PFSK-1 (cell line): ENCODE results near the gene SCML1.

Experiments used
- FOXP2 ChIP-seq: optimal IDR thresholded peaks from 2 replicates; pipeline ENCODE3; 2011; ENCODE audit warnings: borderline replicate concordance, control low read depth, inconsistent platforms; ENCODE audit not compliant: insufficient read depth; ENCODE audit errors: extremely low read length, extremely low read depth
- POLR2AphosphoS5 ChIP-seq: IDR thresholded peaks from 2 replicates; pipeline ENCODE4 v1.6.1; 2012; ENCODE audit warnings: low read depth, mild to moderate bottlenecking, control low read depth, low read length, moderate library complexity
- REST ChIP-seq, 2 experiments: IDR thresholded peaks; 2 replicates each; pipeline versions ENCODE4 v1.6.1 to v1.8.0; 2011 to 2012; ENCODE audit warnings: low read depth in 2 of 2, low read length in 2 of 2, control low read depth in 1 of 2, inconsistent platforms in 1 of 2, mild to moderate bottlenecking in 1 of 2, moderate library complexity in 1 of 2; ENCODE audit not compliant: insufficient read depth in 1 of 2
- SIN3A ChIP-seq: IDR thresholded peaks from 2 replicates; pipeline ENCODE4 v1.6.1; 2012; ENCODE audit warnings: mild to moderate bottlenecking, low read length, moderate library complexity, borderline replicate concordance; ENCODE audit not compliant: insufficient read depth
- TAF1 ChIP-seq: IDR thresholded peaks from 2 replicates; pipeline ENCODE4 v1.6.1; 2012; ENCODE audit warnings: low read length, control low read depth, borderline replicate concordance; ENCODE audit not compliant: insufficient read depth

- TF ChIP-seq TAF1, result no peak
- TF ChIP-seq REST (IDR thresholded peaks at IDR 0.05; ENCODE audit: insufficient read depth in 1 of 2, low read depth in 2 of 2, low read length in 2 of 2), result no peak
- TF ChIP-seq SIN3A, result no peak
- TF ChIP-seq POLR2AphosphoS5, result no peak
- TF ChIP-seq FOXP2, result no peak
Observed at GRCh38 chrX:17687648-17688047, 49.6 kb upstream of the SCML1 start.
